Spleen (tissue), 11 donors: ENCODE measurements around the gene LSMEM2. TPM values are rescaled to one million over a fixed set of nuclear protein-coding genes. Genes with fewer than 3 reads are reported as not detected.

Experiments used
- DNase-seq: peaks from one replicate; pipeline ENCODE4 v3.0.0-alpha.2; 2020
- H3K27ac ChIP-seq, 8 donors: fragments of 200-600 bp; sonication (generic) in 7 of 8; 1 replicate in 4 of 8; 2 replicates in 4 of 8; pipeline versions ENCODE4 v1.5.0 to v1.8.0; 2016 to 2021; ENCODE audit warnings: inconsistent platforms in 4 of 8, mild to moderate bottlenecking in 4 of 8, moderate library complexity in 1 of 8
- H3K27me3 ChIP-seq, 7 donors: fragments of 200-600 bp; sonication (generic) in 6 of 7; replicated peaks in 1 of 7; 1 replicate in 4 of 7; 2 replicates in 3 of 7; pipeline versions ENCODE4 v1.5.0 to v1.8.0; 2016 to 2021; ENCODE audit warnings: inconsistent platforms in 3 of 7, mild to moderate bottlenecking in 1 of 7
- H3K36me3 ChIP-seq, 6 donors: fragments of 200-600 bp; sonication (generic) in 5 of 6; 1 replicate in 4 of 6; 2 replicates in 2 of 6; pipeline versions ENCODE4 v1.5.0 to v1.8.0; 2016 to 2021; ENCODE audit warnings: inconsistent platforms in 2 of 6
- H3K4me1 ChIP-seq, 6 donors: fragments of 200-600 bp; sonication (generic) in 5 of 6; 1 replicate in 3 of 6; 2 replicates in 3 of 6; pipeline versions ENCODE4 v1.5.0 to v1.8.0; 2016 to 2021; ENCODE audit warnings: inconsistent platforms in 3 of 6
- H3K4me3 ChIP-seq, 8 donors: fragments of 200-600 bp; sonication (generic) in 7 of 8; 1 replicate in 4 of 8; 2 replicates in 4 of 8; pipeline versions ENCODE4 v1.5.0 to v1.8.0; 2016 to 2021; ENCODE audit warnings: inconsistent platforms in 4 of 8, mild to moderate bottlenecking in 4 of 8, moderate library complexity in 2 of 8
- H3K9me3 ChIP-seq, 8 donors: fragments of 200-600 bp; sonication (generic) in 7 of 8; 1 replicate in 4 of 8; 2 replicates in 4 of 8; pipeline versions ENCODE4 v1.5.0 to v1.8.0; 2016 to 2021; ENCODE audit warnings: inconsistent platforms in 4 of 8
- POLR2A ChIP-seq, 3 donors: fragments of 450-650 bp; IDR thresholded peaks; one replicate each; pipeline ENCODE4 v1.5.1; 2017; ENCODE audit warnings: antibody characterized with exemption in 3 of 3, mild to moderate bottlenecking in 1 of 3
- POLR2AphosphoS5 ChIP-seq, 3 donors: sonication (generic); formaldehyde crosslinking; IDR thresholded peaks; one replicate each; pipeline ENCODE4 v1.5.1; 2017; ENCODE audit warnings: antibody characterized with exemption in 3 of 3
- WGBS, 5 donors: extraction: QIAGEN DNeasy Blood & Tissue Kit in 3 of 5; methylation state at CpG; one replicate each; pipeline versions ENCODE4 v1.1.5 to v1.1.7; 2013 to 2018; 5-methylcytosine and 5-hydroxymethylcytosine counted together
- intact Hi-C: fragments of 100-400 bp; cut with DNase I; formaldehyde crosslinking; loops from one replicate; pipeline ENCODE4 v1.15.0; 2023; ENCODE audit warnings: low total_unique reads
- polyA plus RNA-seq, 3 donors: library from polyadenylated mRNA; stranded (reverse); fragments of 200-250 nt; gene quantifications; one replicate each; pipeline ENCODE4 v1.2.1, GENCODE V29; 2013
- total RNA-seq, 7 donors: library from RNA; depleted of rRNA in 3 of 7; stranded (reverse); fragments of >200 nt in 3 of 7; fragmentation: NEBNext Ultra II Directional in 4 of 7; extraction: Animal tissue kit (Norgen Biotek cat#: 25700) in 4 of 7; gene quantifications; one replicate each; pipeline versions ENCODE4 v1.1.0 to v1.2.1, GENCODE V29; 2016 to 2021
- TF ChIP-seq, protein P1 (sequence below), 11 experiments: fragments of 200-600 bp in 7 of 11; fragments of 450-650 bp in 4 of 11; sonication (generic) in 4 of 11; IDR thresholded peaks in 8 of 11; conservative IDR thresholded peaks in 3 of 11; 1 replicate in 7 of 11; 2 replicates in 4 of 11; pipeline versions ENCODE4 v1.4.0 to v1.8.0; 2016 to 2021; ENCODE audit warnings: antibody characterized with exemption in 11 of 11, inconsistent platforms in 4 of 11, mild to moderate bottlenecking in 1 of 11
- donor health status: healthy with polysubstance abuse.
- donor health status: DM: no; HTN: no; CAD: no; lungs with moderate emphysema.
- donor health status: DM: no; HTN: no; CAD: no.
- donor health status: Bipolar disorder and iron deficiency.
- donor health status: healthy.
- donor health status: DM: no; HTN: no; CAD: no.
- donor health status: DM: yes; HTN: yes; CAD: no.

Gene LSMEM2
- total and polyA plus RNA-seq, 10 donors: 0.06 to 0.46 (median 0.24) TPM; not detected in 6

DNA sequence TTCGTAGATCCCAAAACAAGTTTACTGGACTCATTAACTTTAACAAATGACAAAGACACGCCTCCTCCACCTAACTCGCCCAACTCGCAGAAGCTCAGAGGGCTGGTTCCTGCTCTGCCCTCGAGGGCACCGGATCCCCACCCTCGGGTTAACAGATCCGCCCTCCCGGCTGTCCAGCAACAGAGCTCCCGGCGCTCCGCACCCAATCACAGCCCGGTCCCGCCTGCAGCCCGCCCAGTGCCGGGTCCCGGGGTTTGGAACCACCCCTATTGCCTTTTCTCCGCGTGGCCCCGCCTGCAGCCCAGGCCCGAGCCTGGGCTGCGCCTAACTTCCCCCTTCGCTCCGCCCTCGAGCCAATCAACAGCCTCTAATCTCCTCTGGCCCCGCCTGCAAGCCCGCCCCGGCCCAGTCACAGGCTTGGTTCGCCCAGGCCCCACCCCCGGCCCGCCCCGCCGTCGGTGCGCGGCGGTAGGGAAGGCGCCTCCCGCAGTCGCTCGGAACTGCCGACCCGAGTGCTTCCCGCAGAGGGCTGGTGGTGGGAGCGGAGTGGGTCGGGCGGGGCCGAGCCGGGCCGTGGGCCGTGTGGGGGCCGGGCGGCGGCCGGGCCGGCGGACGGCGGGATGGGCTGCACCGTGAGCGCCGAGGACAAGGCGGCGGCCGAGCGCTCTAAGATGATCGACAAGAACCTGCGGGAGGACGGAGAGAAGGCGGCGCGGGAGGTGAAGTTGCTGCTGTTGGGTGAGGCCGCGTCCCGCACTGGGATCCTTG, 43.0 kb upstream of the LSMEM2 start, which contains the start of gene GNAI2:
Gene GNAI2 (plus strand): TSS at position 489 of the 768 bp plus-strand sequence. CDS start 132 bp downstream, at position 621.
- no peaks in the 10 kb centered on the region for H3K27me3 ChIP-seq
- H3K27ac ChIP-seq: peak within 1 kb of the TSS; percentile 94 to 99 (median 96)
- H3K4me3 ChIP-seq: peak within 1 kb of the TSS; percentile 87 to 98 (median 92)
- H3K9me3 ChIP-seq: no peaks in the 10 kb centered on the region
- peaks cover 0 to 26% (median 11%) of the 10 kb centered on the region in 6 donors for H3K36me3 ChIP-seq
- intact Hi-C loops: loop anchor here (10.0 kb wide), 1 partner anchor 89 kb away; the partner anchor contains the start of genes HYAL2 and TUSC2
- peaks cover 31 to 64% (median 47%) of the 10 kb centered on the region in 6 donors for H3K4me1 ChIP-seq
- TF ChIP-seq POLR2A (IDR thresholded peaks at IDR 0.05) (peak in 2 of 3 donors; percentile 91 to 97), POLR2AphosphoS5 (IDR thresholded peaks at IDR 0.05) (peak; percentile 98 to 99 (median 98))
- TF ChIP-seq, protein P1, sequence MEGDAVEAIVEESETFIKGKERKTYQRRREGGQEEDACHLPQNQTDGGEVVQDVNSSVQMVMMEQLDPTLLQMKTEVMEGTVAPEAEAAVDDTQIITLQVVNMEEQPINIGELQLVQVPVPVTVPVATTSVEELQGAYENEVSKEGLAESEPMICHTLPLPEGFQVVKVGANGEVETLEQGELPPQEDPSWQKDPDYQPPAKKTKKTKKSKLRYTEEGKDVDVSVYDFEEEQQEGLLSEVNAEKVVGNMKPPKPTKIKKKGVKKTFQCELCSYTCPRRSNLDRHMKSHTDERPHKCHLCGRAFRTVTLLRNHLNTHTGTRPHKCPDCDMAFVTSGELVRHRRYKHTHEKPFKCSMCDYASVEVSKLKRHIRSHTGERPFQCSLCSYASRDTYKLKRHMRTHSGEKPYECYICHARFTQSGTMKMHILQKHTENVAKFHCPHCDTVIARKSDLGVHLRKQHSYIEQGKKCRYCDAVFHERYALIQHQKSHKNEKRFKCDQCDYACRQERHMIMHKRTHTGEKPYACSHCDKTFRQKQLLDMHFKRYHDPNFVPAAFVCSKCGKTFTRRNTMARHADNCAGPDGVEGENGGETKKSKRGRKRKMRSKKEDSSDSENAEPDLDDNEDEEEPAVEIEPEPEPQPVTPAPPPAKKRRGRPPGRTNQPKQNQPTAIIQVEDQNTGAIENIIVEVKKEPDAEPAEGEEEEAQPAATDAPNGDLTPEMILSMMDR (IDR thresholded peaks at IDR 0.05 in 8 of 11, conservative IDR thresholded peaks at IDR 0.05 in 3 of 11): peak in 3 of 11 experiments; percentile 37 to 61 (median 43)
- 0 to 2% (median 1%) methylated on average over 37 to 75 of the region's 75 CpGs for WGBS, 5 donors
- peak; percentile 100 for DNase-seq

DNA sequence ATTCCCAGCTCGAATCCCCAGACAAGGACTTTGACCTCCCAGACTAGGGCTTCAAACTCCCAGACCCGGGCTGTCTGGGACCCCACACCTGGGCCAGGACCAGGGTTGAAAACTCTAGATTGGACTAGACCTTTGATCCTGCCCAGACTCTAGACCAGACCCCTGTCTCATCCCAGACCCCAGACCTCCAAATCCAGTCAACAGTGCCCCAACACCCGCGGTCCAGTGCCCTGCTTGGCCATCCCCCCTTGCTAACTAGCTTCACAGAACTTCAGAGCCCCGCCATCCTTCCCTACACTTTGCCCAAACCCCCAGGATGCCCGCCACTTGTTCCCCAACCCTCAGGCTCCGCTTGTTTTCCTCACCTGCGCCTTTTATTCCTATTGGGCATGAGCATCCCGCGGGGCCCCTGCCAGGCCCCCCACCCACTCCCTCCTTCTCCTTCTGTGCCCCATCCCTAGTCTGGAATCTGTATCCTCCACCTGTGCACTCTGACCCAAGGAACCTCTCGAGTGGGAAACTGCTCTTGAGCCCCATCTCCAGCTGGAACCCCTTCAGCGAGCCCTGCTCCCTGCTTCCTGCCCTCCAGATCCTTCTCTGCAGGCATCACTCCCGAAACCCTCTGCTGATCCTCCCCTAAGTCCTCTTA, 42.3 kb upstream of the LSMEM2 start:
- peak overlapping the region; percentile 87 to 98 (median 92) for H3K4me3 ChIP-seq
- H3K27ac ChIP-seq: peak overlapping the region; percentile 94 to 99 (median 96)
- H3K4me1 ChIP-seq: peaks cover 38 to 64% (median 50%) of the 10 kb centered on the region in 6 donors
- peaks cover 0 to 33% (median 11%) of the 10 kb centered on the region in 6 donors for H3K36me3 ChIP-seq
- TF ChIP-seq, protein P1 (IDR thresholded peaks at IDR 0.05 in 8 of 11, conservative IDR thresholded peaks at IDR 0.05 in 3 of 11): no peak
- TF ChIP-seq POLR2A (IDR thresholded peaks at IDR 0.05): peak in 1 of 3 donors; percentile 16
- no peaks in the 10 kb centered on the region for H3K27me3 ChIP-seq
- 0 to 1% (median 0%) methylated on average over 12 to 13 of the region's 13 CpGs for WGBS, 5 donors
- H3K9me3 ChIP-seq: no peaks in the 10 kb centered on the region
- intact Hi-C loops: loop anchor here (10.0 kb wide), 1 partner anchor 88 kb away; the partner anchor contains the start of genes HYAL2 and TUSC2
- no peak for DNase-seq

DNA sequence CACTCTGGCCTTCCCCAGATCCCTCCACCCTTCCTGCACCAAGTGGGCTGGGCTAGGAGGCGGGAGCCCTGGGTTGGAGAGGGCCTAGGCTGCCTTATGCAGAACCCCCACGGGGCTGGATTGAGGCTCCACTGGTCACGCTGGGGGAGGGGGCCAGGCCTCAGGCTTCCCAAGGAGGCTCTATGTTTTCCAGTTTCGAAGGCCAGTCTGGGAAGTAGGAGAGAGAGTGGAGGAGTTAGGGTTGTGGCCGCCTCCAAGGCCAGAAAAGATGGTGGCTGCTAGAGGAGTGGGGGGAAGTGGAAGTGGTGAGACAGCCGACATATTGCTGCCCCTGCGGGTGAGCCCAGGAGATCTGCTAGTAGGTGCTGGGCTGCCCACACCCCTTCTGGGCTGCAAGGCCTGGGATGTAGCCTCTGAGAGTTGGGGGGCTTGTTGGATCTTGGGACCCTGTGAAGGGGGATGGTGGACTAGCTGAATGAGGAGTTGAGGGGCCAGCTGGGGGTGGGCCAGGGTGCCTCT, 41.7 kb upstream of the LSMEM2 start:
- TF ChIP-seq, protein P1 (IDR thresholded peaks at IDR 0.05 in 8 of 11, conservative IDR thresholded peaks at IDR 0.05 in 3 of 11): no peak
- TF ChIP-seq POLR2AphosphoS5 (IDR thresholded peaks at IDR 0.05) (peak in 2 of 3 donors; percentile 38 to 75), POLR2A (IDR thresholded peaks at IDR 0.05) (no peak)
- DNase-seq: peak; percentile 90
- peaks cover 0 to 37% (median 11%) of the 10 kb centered on the region in 6 donors for H3K36me3 ChIP-seq
- H3K4me3 ChIP-seq: peak overlapping the region; percentile 87 to 98 (median 92)
- peak overlapping the region; percentile 94 to 99 (median 96) for H3K27ac ChIP-seq
- no peaks in the 10 kb centered on the region for H3K27me3 ChIP-seq
- intact Hi-C loops: loop anchor here (10.0 kb wide), 1 partner anchor 88 kb away; the partner anchor contains the start of genes HYAL2 and TUSC2
- H3K9me3 ChIP-seq: no peaks in the 10 kb centered on the region
- peaks cover 44 to 68% (median 56%) of the 10 kb centered on the region in 6 donors for H3K4me1 ChIP-seq
- 0 to 2% (median 1%) methylated on average over 7 of the region's 7 CpGs for WGBS, 5 donors
